GM21786 (cell line): Measurements from ENCODE around the gene JCAD.
"Not testable (repeated sequence)": the region's sequence is repeated elsewhere in the genome, so short reads cannot be mapped to it uniquely, and the experiment has no call there.

Experiments
- ATAC-seq: cut with Tn5 transposase; IDR thresholded peaks from one replicate; pipeline ENCODE4 v1.9.1; 2021; ENCODE audit not compliant: unreplicated experiment

Gene JCAD

GRCh38 chr10:29998142-29998808, 61.1 kb downstream of the JCAD start:
- peak; percentile 81 for ATAC-seq

GRCh38 chr10:29994811-29995210, 64.6 kb downstream of the JCAD start:
- ATAC-seq = no peak

- ATAC-seq = no peak
These were observed 66.0 kb downstream of the JCAD start for GRCh38 chr10:29993319-29993915.

GRCh38 chr10:29992914-29993313, 66.5 kb downstream of the JCAD start:
- ATAC-seq = no peak

- ATAC-seq = no peak
These were observed 68.0 kb downstream of the JCAD start for GRCh38 chr10:29991382-29991781.

- ATAC-seq = no peak
These were observed 71.9 kb downstream of the JCAD start for GRCh38 chr10:29987471-29987870.

- ATAC-seq = no peak
These were observed 76.3 kb downstream of the JCAD start for GRCh38 chr10:29982997-29983648.

- no peak for ATAC-seq
These were observed 77.9 kb downstream of the JCAD start for GRCh38 chr10:29981510-29981909.

GRCh38 chr10:29980084-29980483, 79.3 kb downstream of the JCAD start:
- no peak for ATAC-seq

GRCh38 chr10:29979421-29979779, 80.0 kb downstream of the JCAD start:
- not testable (repeated sequence) for ATAC-seq

- no peak for ATAC-seq
These were observed 82.2 kb downstream of the JCAD start for GRCh38 chr10:29977171-29977570.

- no peak for ATAC-seq
These were observed 83.3 kb downstream of the JCAD start for GRCh38 chr10:29976134-29976533.

GRCh38 chr10:29974773-29975172, 84.6 kb downstream of the JCAD start:
- no peak for ATAC-seq

GRCh38 chr10:29973921-29974320, 85.5 kb downstream of the JCAD start:
- no peak for ATAC-seq

GRCh38 chr10:29970576-29970975, 88.8 kb downstream of the JCAD start:
- no peak for ATAC-seq

- ATAC-seq = no peak
These were observed 89.4 kb downstream of the JCAD start for GRCh38 chr10:29970012-29970396.

GRCh38 chr10:29969255-29970011, 90.0 kb downstream of the JCAD start:
- ATAC-seq = no peak

GRCh38 chr10:29968585-29968984, 90.8 kb downstream of the JCAD start:
- ATAC-seq = no peak

- no peak for ATAC-seq
These were observed 93.1 kb downstream of the JCAD start for GRCh38 chr10:29966269-29966668.
